GM12878 (cell line): ENCODE measurements around the gene P3R3URF.

Experiments
- FOXM1 ChIP-seq: IDR thresholded peaks from 2 replicates; pipeline ENCODE4 v1.6.1; 2012; ENCODE audit warnings: low read depth, mild to moderate bottlenecking, inconsistent platforms, low read length, moderate library complexity
- HCFC1 ChIP-seq: fragments of 150-350 bp; IDR thresholded peaks from 2 replicates; pipeline ENCODE4 v1.6.1; 2014; ENCODE audit warnings: low read length
- POLR2AphosphoS5 ChIP-seq: IDR thresholded peaks from 2 replicates; pipeline ENCODE4 v1.6.1; 2011; ENCODE audit warnings: mild to moderate bottlenecking, low read length, inconsistent platforms
- ZNF217 ChIP-seq: fragments of 450-650 bp; IDR thresholded peaks from 2 replicates; pipeline ENCODE4 v1.6.1; 2017; ENCODE audit warnings: antibody characterized with exemption, mild to moderate bottlenecking
- ZNF274 ChIP-seq: IDR thresholded peaks from one replicate; pipeline ENCODE4 v1.8.0; 2011; ENCODE audit not compliant: insufficient read length, insufficient read depth
- TF ChIP-seq, protein P1 (sequence below), 3 experiments: IDR thresholded peaks in 2 of 3; conservative IDR thresholded peaks in 1 of 3; 2 replicates each; pipeline ENCODE4 v1.5.1; 2011; ENCODE audit warnings: low read depth in 3 of 3, low read length in 3 of 3, mild to moderate bottlenecking in 3 of 3, control low read depth in 2 of 3, moderate library complexity in 2 of 3, inconsistent platforms in 1 of 3, mixed read lengths in 1 of 3; ENCODE audit not compliant: control insufficient read depth in 2 of 3, insufficient read depth in 1 of 3; ENCODE audit errors: extremely low read depth in 1 of 3
- TF ChIP-seq, protein P2 (sequence below): IDR thresholded peaks from 2 replicates; pipeline ENCODE4 v1.6.1; 2011; ENCODE audit warnings: low read depth, mild to moderate bottlenecking, low read length, moderate library complexity, borderline replicate concordance; ENCODE audit errors: extremely low read depth
- TF ChIP-seq, protein P3 (sequence below): IDR thresholded peaks from 2 replicates; pipeline ENCODE4 v1.6.1; 2012; ENCODE audit warnings: low read depth, low read length, improper control_type of control experiment

DNA sequence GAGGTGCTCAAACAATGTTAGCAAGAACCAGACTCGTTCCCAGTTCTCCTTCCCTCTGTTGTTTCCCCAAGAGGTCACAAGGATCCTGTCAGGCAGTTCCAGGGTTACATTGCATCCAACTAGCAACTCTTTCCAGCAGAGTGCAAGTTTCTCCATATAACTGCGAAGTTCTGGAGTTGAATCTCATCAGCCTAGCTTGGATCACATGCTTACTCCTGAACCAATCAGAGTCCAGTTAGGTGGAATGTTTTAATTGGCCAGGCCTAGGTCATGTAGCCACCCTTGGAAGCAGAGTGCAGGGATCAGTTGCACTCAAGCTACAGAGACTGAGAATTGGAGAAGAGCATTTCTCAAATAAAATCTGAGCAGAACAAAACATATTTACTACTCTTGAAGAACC lies 28.0 kb downstream of the P3R3URF start:
- no peak for TF ChIP-seq POLR2AphosphoS5
- TF ChIP-seq ZNF217, result no peak
- TF ChIP-seq, protein P1, sequence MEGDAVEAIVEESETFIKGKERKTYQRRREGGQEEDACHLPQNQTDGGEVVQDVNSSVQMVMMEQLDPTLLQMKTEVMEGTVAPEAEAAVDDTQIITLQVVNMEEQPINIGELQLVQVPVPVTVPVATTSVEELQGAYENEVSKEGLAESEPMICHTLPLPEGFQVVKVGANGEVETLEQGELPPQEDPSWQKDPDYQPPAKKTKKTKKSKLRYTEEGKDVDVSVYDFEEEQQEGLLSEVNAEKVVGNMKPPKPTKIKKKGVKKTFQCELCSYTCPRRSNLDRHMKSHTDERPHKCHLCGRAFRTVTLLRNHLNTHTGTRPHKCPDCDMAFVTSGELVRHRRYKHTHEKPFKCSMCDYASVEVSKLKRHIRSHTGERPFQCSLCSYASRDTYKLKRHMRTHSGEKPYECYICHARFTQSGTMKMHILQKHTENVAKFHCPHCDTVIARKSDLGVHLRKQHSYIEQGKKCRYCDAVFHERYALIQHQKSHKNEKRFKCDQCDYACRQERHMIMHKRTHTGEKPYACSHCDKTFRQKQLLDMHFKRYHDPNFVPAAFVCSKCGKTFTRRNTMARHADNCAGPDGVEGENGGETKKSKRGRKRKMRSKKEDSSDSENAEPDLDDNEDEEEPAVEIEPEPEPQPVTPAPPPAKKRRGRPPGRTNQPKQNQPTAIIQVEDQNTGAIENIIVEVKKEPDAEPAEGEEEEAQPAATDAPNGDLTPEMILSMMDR (IDR thresholded peaks at IDR 0.05 in 2 of 3, conservative IDR thresholded peaks at IDR 0.05 in 1 of 3; ENCODE audit: control insufficient read depth in 2 of 3, extremely low read depth in 1 of 3, insufficient read depth in 1 of 3, low read depth in 3 of 3, low read length in 3 of 3), result no peak
- TF ChIP-seq, protein P2, sequence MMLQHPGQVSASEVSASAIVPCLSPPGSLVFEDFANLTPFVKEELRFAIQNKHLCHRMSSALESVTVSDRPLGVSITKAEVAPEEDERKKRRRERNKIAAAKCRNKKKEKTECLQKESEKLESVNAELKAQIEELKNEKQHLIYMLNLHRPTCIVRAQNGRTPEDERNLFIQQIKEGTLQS, result no peak
- no peak for TF ChIP-seq FOXM1
- TF ChIP-seq, protein P3, sequence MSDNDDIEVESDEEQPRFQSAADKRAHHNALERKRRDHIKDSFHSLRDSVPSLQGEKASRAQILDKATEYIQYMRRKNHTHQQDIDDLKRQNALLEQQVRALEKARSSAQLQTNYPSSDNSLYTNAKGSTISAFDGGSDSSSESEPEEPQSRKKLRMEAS, result no peak
- no peak for TF ChIP-seq HCFC1
- no peak for TF ChIP-seq ZNF274
